ENCODE data around the gene PUM2. TPM values are rescaled to one million over a fixed set of nuclear protein-coding genes. Genes with fewer than 3 reads are reported as not detected.

The PUM2 gene
- total RNA-seq, 1 experiment from 2014 or later: 105 TPM

DNA sequence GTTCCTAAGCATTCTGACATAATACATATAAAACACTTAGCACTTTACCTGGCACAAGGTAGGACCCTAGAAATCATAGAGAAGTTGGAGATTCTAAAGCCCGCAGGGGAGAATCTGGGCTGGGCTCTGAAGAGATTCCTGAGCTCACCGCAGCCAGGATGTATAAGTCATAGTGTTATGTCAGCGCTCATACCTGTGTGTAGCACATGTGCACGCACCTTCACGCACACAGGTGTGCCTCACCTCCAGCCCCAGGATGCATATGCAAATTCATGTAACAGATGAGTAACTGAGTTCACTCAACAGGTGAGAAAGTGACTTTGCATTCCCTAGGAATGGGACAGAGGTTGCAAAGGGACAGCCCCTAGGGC, 117.8 kb downstream of the PUM2 start:
- no peaks in the 10 kb centered on the region for H3K27me3 ChIP-seq (ENCODE audit: insufficient read depth, low read length)
- H2AFZ ChIP-seq (ENCODE audit: low read depth, low read length, poor library complexity, severe bottlenecking): no peak overlapping the region
- no peak for DNase-seq (ENCODE audit: low read depth, low spot score)
- intact Hi-C loops (cut with micrococcal nuclease): loop anchor here (5.0 kb wide), 1 partner anchor 106 kb away; no protein-coding TSS in a partner anchor
- no peak for ATAC-seq
- H3K9me3 ChIP-seq (ENCODE audit: control insufficient read depth in 1 of 2, insufficient read depth in 1 of 2, low read depth in 1 of 2, low read length in 2 of 2): no peaks in the 10 kb centered on the region
- no peaks in the 10 kb centered on the region for H3K36me3 ChIP-seq (ENCODE audit: control insufficient read depth in 1 of 2, insufficient read depth in 2 of 2, low read length in 2 of 2)
- H3K4me3 ChIP-seq (replicated peaks in 1 of 2; ENCODE audit: low read depth in 1 of 2, low read length in 2 of 2): no peak overlapping the region
- H3K4me2 ChIP-seq (ENCODE audit: low read length): peak overlapping the region; percentile 62
- ChIA-PET RAD21 (ENCODE audit: low non-redundant PET in 1 of 2, low total read pairs in 2 of 2, uncharacterized antibody in 2 of 2, unreplicated experiment in 2 of 2) (no interaction called here), CTCF (interaction anchor here (1.2 to 2.0 kb wide), 4 partner anchors 10 to 97 kb away, joined by 4 to 9 read pairs (median 4); no protein-coding TSS in a partner anchor), POLR2A (interaction anchor here (1.4 kb wide), 1 partner anchor 40 kb away, joined by 3 read pairs; no protein-coding TSS in a partner anchor)
- no peaks in the 10 kb centered on the region for H3K79me2 ChIP-seq (ENCODE audit: insufficient read depth, low read length)
- peak overlapping the region; percentile 16 for H3K9ac ChIP-seq (ENCODE audit: low read length)
- no TSS peak for BruUV-seq (replicated peaks)
- TF ChIP-seq FOSL1 (IDR thresholded peaks at IDR 0.05; ENCODE audit: low read depth): no peak
- no peak for TF ChIP-seq YY1 (IDR thresholded peaks at IDR 0.05; ENCODE audit: extremely low read depth, insufficient replicate concordance, low read depth, low read length)
- no peak for TF ChIP-seq SRF (IDR thresholded peaks at IDR 0.05; ENCODE audit: low read depth)
- no peak for TF ChIP-seq JUND (IDR thresholded peaks at IDR 0.05)
- no peak for TF ChIP-seq POLR2A (IDR thresholded peaks at IDR 0.05; ENCODE audit: borderline replicate concordance, extremely low read depth, insufficient read depth, insufficient read length)
- TF ChIP-seq EGR1 (IDR thresholded peaks at IDR 0.05; ENCODE audit: low read depth): no peak
- no peak for TF ChIP-seq EZH2 (IDR thresholded peaks at IDR 0.05)
- no peak for TF ChIP-seq ZNF274 (IDR thresholded peaks at IDR 0.05; ENCODE audit: low read depth, low read length)
- TF ChIP-seq SIN3A (IDR thresholded peaks at IDR 0.05; ENCODE audit: low read depth): no peak
- TF ChIP-seq TCF7L2 (IDR thresholded peaks at IDR 0.05; ENCODE audit: borderline replicate concordance, extremely low read depth, insufficient read depth, insufficient read length): no peak
- TF ChIP-seq, protein P1, sequence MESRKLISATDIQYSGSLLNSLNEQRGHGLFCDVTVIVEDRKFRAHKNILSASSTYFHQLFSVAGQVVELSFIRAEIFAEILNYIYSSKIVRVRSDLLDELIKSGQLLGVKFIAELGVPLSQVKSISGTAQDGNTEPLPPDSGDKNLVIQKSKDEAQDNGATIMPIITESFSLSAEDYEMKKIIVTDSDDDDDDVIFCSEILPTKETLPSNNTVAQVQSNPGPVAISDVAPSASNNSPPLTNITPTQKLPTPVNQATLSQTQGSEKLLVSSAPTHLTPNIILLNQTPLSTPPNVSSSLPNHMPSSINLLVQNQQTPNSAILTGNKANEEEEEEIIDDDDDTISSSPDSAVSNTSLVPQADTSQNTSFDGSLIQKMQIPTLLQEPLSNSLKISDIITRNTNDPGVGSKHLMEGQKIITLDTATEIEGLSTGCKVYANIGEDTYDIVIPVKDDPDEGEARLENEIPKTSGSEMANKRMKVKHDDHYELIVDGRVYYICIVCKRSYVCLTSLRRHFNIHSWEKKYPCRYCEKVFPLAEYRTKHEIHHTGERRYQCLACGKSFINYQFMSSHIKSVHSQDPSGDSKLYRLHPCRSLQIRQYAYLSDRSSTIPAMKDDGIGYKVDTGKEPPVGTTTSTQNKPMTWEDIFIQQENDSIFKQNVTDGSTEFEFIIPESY (IDR thresholded peaks at IDR 0.05; ENCODE audit: extremely low read depth, insufficient replicate concordance, low read length): no peak
- TF ChIP-seq RAD21 (IDR thresholded peaks at IDR 0.05; ENCODE audit: low read depth): no peak
- TF ChIP-seq SP1 (IDR thresholded peaks at IDR 0.05; ENCODE audit: low read depth): no peak
- no peak for TF ChIP-seq CBX3 (IDR thresholded peaks at IDR 0.05; ENCODE audit: low read depth)
- TF ChIP-seq, protein P2, sequence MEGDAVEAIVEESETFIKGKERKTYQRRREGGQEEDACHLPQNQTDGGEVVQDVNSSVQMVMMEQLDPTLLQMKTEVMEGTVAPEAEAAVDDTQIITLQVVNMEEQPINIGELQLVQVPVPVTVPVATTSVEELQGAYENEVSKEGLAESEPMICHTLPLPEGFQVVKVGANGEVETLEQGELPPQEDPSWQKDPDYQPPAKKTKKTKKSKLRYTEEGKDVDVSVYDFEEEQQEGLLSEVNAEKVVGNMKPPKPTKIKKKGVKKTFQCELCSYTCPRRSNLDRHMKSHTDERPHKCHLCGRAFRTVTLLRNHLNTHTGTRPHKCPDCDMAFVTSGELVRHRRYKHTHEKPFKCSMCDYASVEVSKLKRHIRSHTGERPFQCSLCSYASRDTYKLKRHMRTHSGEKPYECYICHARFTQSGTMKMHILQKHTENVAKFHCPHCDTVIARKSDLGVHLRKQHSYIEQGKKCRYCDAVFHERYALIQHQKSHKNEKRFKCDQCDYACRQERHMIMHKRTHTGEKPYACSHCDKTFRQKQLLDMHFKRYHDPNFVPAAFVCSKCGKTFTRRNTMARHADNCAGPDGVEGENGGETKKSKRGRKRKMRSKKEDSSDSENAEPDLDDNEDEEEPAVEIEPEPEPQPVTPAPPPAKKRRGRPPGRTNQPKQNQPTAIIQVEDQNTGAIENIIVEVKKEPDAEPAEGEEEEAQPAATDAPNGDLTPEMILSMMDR (IDR thresholded peaks at IDR 0.05 in 2 of 3, conservative IDR thresholded peaks at IDR 0.05 in 1 of 3; ENCODE audit: borderline replicate concordance in 1 of 3, insufficient read depth in 1 of 3, low read depth in 2 of 3, low read length in 2 of 3): no peak
- TF ChIP-seq CEBPB (IDR thresholded peaks at IDR 0.05; ENCODE audit: low read depth): no peak
- TF ChIP-seq ELF1 (IDR thresholded peaks at IDR 0.05; ENCODE audit: borderline replicate concordance, low read depth): no peak
- H3K4me1 ChIP-seq (ENCODE audit: control insufficient read depth in 1 of 2, insufficient read depth in 2 of 2, low read length in 2 of 2): peaks cover 19 to 54% of the 10 kb centered on the region in 2 experiments
- H3K9me2 ChIP-seq (ENCODE audit: insufficient read depth): no peaks in the 10 kb centered on the region
- no peaks in the 10 kb centered on the region for H4K20me1 ChIP-seq (ENCODE audit: insufficient read depth)
- no peak overlapping the region for H3K27ac ChIP-seq (ENCODE audit: low read depth, low read length)

All from HCT116 (cell line).